Keratinocyte (primary cell): Measurements from ENCODE around the gene STAT3. TPM values are rescaled to one million over a fixed set of nuclear protein-coding genes. Genes with fewer than 3 reads are reported as not detected.

ENCODE experiments used
- DNase-seq: peaks from one replicate; pipeline ENCODE4 v3.0.0-alpha.2; 2011; ENCODE audit warnings: low read depth, missing footprints, low spot score
- FAIRE-seq: peaks from 2 replicates; lab custom pipeline; 2011; peaks lifted over from hg19 to GRCh38; lab: Jason Lieb, UNC
- H2AFZ ChIP-seq: 2 replicates; pipeline ENCODE4 v1.6.0; 2012; ENCODE audit warnings: low read length, control low read depth, inconsistent platforms; ENCODE audit not compliant: control insufficient read depth
- H3K27ac ChIP-seq: 2 replicates; pipeline ENCODE4 v1.5.1; 2011; ENCODE audit warnings: low read length; ENCODE audit not compliant: control insufficient read depth, insufficient read depth
- H3K27me3 ChIP-seq: 3 replicates; pipeline ENCODE4 v1.6.0; 2011; ENCODE audit warnings: low read length; ENCODE audit not compliant: control insufficient read depth, insufficient read depth; ENCODE audit errors: extremely low read depth
- H3K36me3 ChIP-seq, 2 experiments: 2 replicates in 1 of 2; 3 replicates in 1 of 2; pipeline ENCODE4 v1.5.1; 2011; ENCODE audit warnings: low read length in 2 of 2, mild to moderate bottlenecking in 1 of 2; ENCODE audit not compliant: control insufficient read depth in 2 of 2, insufficient read depth in 2 of 2; ENCODE audit errors: extremely low read depth in 1 of 2
- H3K4me1 ChIP-seq: 3 replicates; pipeline ENCODE4 v1.5.1; 2011; ENCODE audit warnings: low read length; ENCODE audit not compliant: control insufficient read depth, insufficient read depth; ENCODE audit errors: extremely low read depth
- H3K4me2 ChIP-seq: 3 replicates; pipeline ENCODE4 v1.6.0; 2011; ENCODE audit warnings: low read depth, low read length; ENCODE audit not compliant: control insufficient read depth, insufficient read depth; ENCODE audit errors: extremely low read depth
- H3K4me3 ChIP-seq, 3 experiments: fragments of 200-600 bp in 1 of 3; sonication (generic) in 1 of 3; 2 replicates in 2 of 3; 3 replicates in 1 of 3; pipeline ENCODE4 v1.5.1; 2011 to 2016; ENCODE audit warnings: low read length in 3 of 3, mild to moderate bottlenecking in 3 of 3, control low read depth in 2 of 3, inconsistent platforms in 1 of 3, low read depth in 1 of 3, mixed read lengths in 1 of 3, mixed run types in 1 of 3, moderate library complexity in 1 of 3; ENCODE audit not compliant: control insufficient read depth in 2 of 3, insufficient read depth in 2 of 3; ENCODE audit errors: extremely low read depth in 1 of 3
- H3K79me2 ChIP-seq: 2 replicates; pipeline ENCODE4 v1.6.0; 2012; ENCODE audit warnings: low read length; ENCODE audit not compliant: control insufficient read depth, insufficient read depth
- H3K9ac ChIP-seq: 3 replicates; pipeline ENCODE4 v1.6.0; 2011; ENCODE audit warnings: low read length; ENCODE audit not compliant: control insufficient read depth, insufficient read depth; ENCODE audit errors: extremely low read depth
- H3K9me1 ChIP-seq: 3 replicates; pipeline ENCODE4 v1.6.0; 2011; ENCODE audit warnings: low read length; ENCODE audit not compliant: control insufficient read depth, insufficient read depth; ENCODE audit errors: extremely low read depth
- H3K9me3 ChIP-seq: 2 replicates; pipeline ENCODE4 v1.5.1; 2012; ENCODE audit warnings: low read depth, low read length; ENCODE audit not compliant: control insufficient read depth
- H4K20me1 ChIP-seq: 3 replicates; pipeline ENCODE4 v1.6.0; 2011; ENCODE audit warnings: low read length; ENCODE audit not compliant: control insufficient read depth, insufficient read depth; ENCODE audit errors: extremely low read depth
- EZH2 ChIP-seq: IDR thresholded peaks from one replicate; pipeline ENCODE4 v1.6.1; 2012; ENCODE audit warnings: inconsistent platforms, mild to moderate bottlenecking, low read length, moderate library complexity
- dilution Hi-C: fragments of 300-500 bp; cut with MboI; formaldehyde crosslinking; loops from one replicate; pipeline ENCODE4 v1.7.0; 2020; ENCODE audit warnings: low sequenced_read_pairs; ENCODE audit not compliant: extremely low pct_ligation_motif_present
- polyA plus RNA-seq, 5 experiments: library from polyadenylated mRNA; depleted of rRNA in 3 of 5; stranded (reverse) in 3 of 5; stranded (forward) in 1 of 5; unstranded in 1 of 5; fragments of >200 nt; gene quantifications; 1 replicate in 1 of 5; 2 replicates in 3 of 5; 3 replicates in 1 of 5; pipeline versions ENCODE4 v1.2.1 to v1.2.3, GENCODE V29; 2011 to 2012; ENCODE audit warnings: missing spikeins in 2 of 5, low read depth in 1 of 5, low replicate concordance in 1 of 5
- TF ChIP-seq, protein P1 (sequence below), 3 experiments: IDR thresholded peaks in 1 of 3; conservative IDR thresholded peaks in 1 of 3; optimal IDR thresholded peaks in 1 of 3; 2 replicates in 2 of 3; 3 replicates in 1 of 3; pipeline versions ENCODE3 to v1.5.1; 2011; ENCODE audit warnings: low read length in 3 of 3, mild to moderate bottlenecking in 3 of 3, moderate library complexity in 2 of 3, control low read depth in 1 of 3, inconsistent platforms in 1 of 3; ENCODE audit not compliant: insufficient read depth in 2 of 3; ENCODE audit errors: extremely low read depth in 1 of 3

STAT3 gene
- polyA plus RNA-seq, 1 donor (not counting 4 experiments of a cell fraction or from before 2014, with no cell fraction given), result 37.4 TPM

DNA sequence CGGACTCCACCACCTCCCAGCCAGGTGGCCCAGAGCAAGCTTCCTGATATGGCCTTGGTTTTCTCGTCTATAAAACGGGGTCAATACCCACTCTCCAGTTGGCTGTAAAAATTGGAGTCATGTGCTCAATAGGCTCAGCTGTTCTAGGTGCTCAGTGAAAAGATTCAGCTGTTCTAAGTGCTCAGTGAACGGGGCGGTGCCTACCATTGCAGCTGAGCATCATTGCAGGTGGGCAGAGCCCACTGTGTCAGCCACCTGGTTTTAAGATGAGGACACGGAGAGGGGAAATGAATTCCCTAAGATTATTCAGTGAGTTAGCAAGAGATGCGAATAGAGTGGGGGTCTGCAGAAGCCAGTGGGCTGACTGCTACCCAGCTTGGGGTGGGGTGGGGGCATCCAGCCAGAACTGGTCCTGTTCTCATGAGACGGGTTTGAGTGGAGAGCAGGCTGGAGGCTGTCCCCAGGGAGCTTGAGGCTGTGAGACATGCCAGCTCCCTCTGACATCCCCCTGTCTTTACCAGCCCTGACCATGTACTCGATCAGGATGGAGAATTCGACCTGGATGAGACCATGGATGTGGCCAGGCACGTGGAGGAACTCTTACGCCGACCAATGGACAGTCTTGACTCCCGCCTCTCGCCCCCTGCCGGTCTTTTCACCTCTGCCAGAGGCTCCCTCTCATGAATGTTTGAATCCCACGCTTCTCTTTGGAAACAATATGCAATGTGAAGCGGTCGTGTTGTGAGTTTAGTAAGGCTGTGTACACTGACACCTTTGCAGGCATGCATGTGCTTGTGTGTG is 78.1 kb downstream of the STAT3 start:
- DNase-seq, result no peak
- no peaks in the 10 kb centered on the region for H3K79me2 ChIP-seq
- FAIRE-seq, result no peak
- no peak overlapping the region for H3K9ac ChIP-seq
- peaks cover 15% of the 10 kb centered on the region for H3K4me1 ChIP-seq
- no peaks in the 10 kb centered on the region for H3K9me3 ChIP-seq
- H2AFZ ChIP-seq, result no peak overlapping the region
- H3K27me3 ChIP-seq, result peaks cover 7% of the 10 kb centered on the region
- no peak overlapping the region for H3K4me3 ChIP-seq
- TF ChIP-seq, protein P1, sequence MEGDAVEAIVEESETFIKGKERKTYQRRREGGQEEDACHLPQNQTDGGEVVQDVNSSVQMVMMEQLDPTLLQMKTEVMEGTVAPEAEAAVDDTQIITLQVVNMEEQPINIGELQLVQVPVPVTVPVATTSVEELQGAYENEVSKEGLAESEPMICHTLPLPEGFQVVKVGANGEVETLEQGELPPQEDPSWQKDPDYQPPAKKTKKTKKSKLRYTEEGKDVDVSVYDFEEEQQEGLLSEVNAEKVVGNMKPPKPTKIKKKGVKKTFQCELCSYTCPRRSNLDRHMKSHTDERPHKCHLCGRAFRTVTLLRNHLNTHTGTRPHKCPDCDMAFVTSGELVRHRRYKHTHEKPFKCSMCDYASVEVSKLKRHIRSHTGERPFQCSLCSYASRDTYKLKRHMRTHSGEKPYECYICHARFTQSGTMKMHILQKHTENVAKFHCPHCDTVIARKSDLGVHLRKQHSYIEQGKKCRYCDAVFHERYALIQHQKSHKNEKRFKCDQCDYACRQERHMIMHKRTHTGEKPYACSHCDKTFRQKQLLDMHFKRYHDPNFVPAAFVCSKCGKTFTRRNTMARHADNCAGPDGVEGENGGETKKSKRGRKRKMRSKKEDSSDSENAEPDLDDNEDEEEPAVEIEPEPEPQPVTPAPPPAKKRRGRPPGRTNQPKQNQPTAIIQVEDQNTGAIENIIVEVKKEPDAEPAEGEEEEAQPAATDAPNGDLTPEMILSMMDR (optimal IDR thresholded peaks at IDR 0.05 in 1 of 3, IDR thresholded peaks at IDR 0.05 in 1 of 3, conservative IDR thresholded peaks at IDR 0.05 in 1 of 3; ENCODE audit: extremely low read depth in 1 of 3, insufficient read depth in 2 of 3, low read length in 3 of 3), result no peak
- no peak for TF ChIP-seq EZH2
- H3K27ac ChIP-seq, result no peak overlapping the region
- H3K4me2 ChIP-seq, result no peak overlapping the region
- dilution Hi-C loops, result loop anchor here (25.0 kb wide), 1 partner anchor 202 kb away; no protein-coding TSS in a partner anchor
- peaks cover 3 to 5% of the 10 kb centered on the region in 2 experiments for H3K36me3 ChIP-seq
- H4K20me1 ChIP-seq, result peaks cover 2% of the 10 kb centered on the region
- no peaks in the 10 kb centered on the region for H3K9me1 ChIP-seq

GRCh38 chr17:42309142-42309541 is 79.1 kb downstream of the STAT3 start:
- DNase-seq, result no peak
- peaks cover 2% of the 10 kb centered on the region in 2 experiments for H3K36me3 ChIP-seq
- no peak overlapping the region for H3K27ac ChIP-seq
- peaks cover 2% of the 10 kb centered on the region for H4K20me1 ChIP-seq
- H3K9me3 ChIP-seq, result no peaks in the 10 kb centered on the region
- H3K9ac ChIP-seq, result no peak overlapping the region
- peaks cover 12% of the 10 kb centered on the region for H3K4me1 ChIP-seq
- no peak for TF ChIP-seq EZH2
- TF ChIP-seq, protein P1 (optimal IDR thresholded peaks at IDR 0.05 in 1 of 3, IDR thresholded peaks at IDR 0.05 in 1 of 3, conservative IDR thresholded peaks at IDR 0.05 in 1 of 3; ENCODE audit: extremely low read depth in 1 of 3, insufficient read depth in 2 of 3, low read length in 3 of 3), result no peak
- no peak overlapping the region for H3K4me3 ChIP-seq
- peaks cover 7% of the 10 kb centered on the region for H3K27me3 ChIP-seq
- no peaks in the 10 kb centered on the region for H3K79me2 ChIP-seq
- FAIRE-seq, result no peak
- H3K4me2 ChIP-seq, result no peak overlapping the region
- H3K9me1 ChIP-seq, result no peaks in the 10 kb centered on the region
- H2AFZ ChIP-seq, result no peak overlapping the region
- dilution Hi-C loops, result loop anchor here (25.0 kb wide), 1 partner anchor 203 kb away; no protein-coding TSS in a partner anchor
